Measurements from ENCODE around the gene PDGFB. TPM values are rescaled to one million over a fixed set of nuclear protein-coding genes. Genes with fewer than 3 reads are reported as not detected.

PDGFB gene
- total and polyA plus RNA-seq, 2 donors (not counting 1 experiment from before 2014, with no cell fraction given), result 0.04 TPM; not detected in 1

GRCh38 chr22:39270280-39270679, 25.5 kb upstream of the PDGFB start:
- no peak overlapping the region for H3K27ac Mint-ChIP-seq
- Histone ChIP-seq H3K9me3 (ENCODE audit: control extremely low read depth in 1 of 3, control insufficient read depth in 2 of 3, insufficient read depth in 1 of 3, low read length in 2 of 3) (peaks cover 0 to 11% (median 0%) of the 10 kb centered on the region in 3 donors), H3K9ac (ENCODE audit: low read length) (no peak overlapping the region), H3K4me2 (replicated peaks; ENCODE audit: low read depth, low read length, poor library complexity, severe bottlenecking) (no peak overlapping the region), H3K36me3 (replicated peaks in 1 of 2; ENCODE audit: control extremely low read depth in 1 of 2, control insufficient read depth in 1 of 2, extremely low read depth in 1 of 2, insufficient read depth in 2 of 2, low read length in 1 of 2) (no peaks in the 10 kb centered on the region), H3K27ac (ENCODE audit: low read length in 2 of 2) (no peak overlapping the region), H3K79me2 (ENCODE audit: control insufficient read depth, insufficient read depth, low read length) (no peaks in the 10 kb centered on the region), H2AFZ (ENCODE audit: insufficient read depth, low read depth, low read length, poor library complexity, severe bottlenecking) (no peak overlapping the region), H3K27me3 (replicated peaks in 1 of 4; ENCODE audit: control extremely low read depth in 1 of 4, control insufficient read depth in 3 of 4, insufficient read depth in 4 of 4, low read length in 3 of 4) (peaks cover 0 to 12% (median 0%) of the 10 kb centered on the region in 4 experiments), H3K4me1 (ENCODE audit: control insufficient read depth in 2 of 2, insufficient read depth in 2 of 2, low read length in 2 of 2) (peaks cover 0 to 6% of the 10 kb centered on the region in 2 donors), H3K4me3 (ENCODE audit: control extremely low read depth in 1 of 5, extremely low read depth in 1 of 5, insufficient read depth in 1 of 5, low read depth in 2 of 5, low read length in 4 of 5) (no peak overlapping the region), H4K20me1 (ENCODE audit: control insufficient read depth, insufficient read depth, low read length, poor library complexity, severe bottlenecking) (no peaks in the 10 kb centered on the region)
- no peak overlapping the region for H3K4me3 Mint-ChIP-seq
- no peaks in the 10 kb centered on the region for H3K9me3 Mint-ChIP-seq (ENCODE audit: insufficient read depth)
- no peak for TF ChIP-seq EZH2 (IDR thresholded peaks at IDR 0.05; ENCODE audit: borderline replicate concordance, insufficient read depth, low read depth, low read length, poor library complexity, severe bottlenecking)
- TF ChIP-seq, protein P1, sequence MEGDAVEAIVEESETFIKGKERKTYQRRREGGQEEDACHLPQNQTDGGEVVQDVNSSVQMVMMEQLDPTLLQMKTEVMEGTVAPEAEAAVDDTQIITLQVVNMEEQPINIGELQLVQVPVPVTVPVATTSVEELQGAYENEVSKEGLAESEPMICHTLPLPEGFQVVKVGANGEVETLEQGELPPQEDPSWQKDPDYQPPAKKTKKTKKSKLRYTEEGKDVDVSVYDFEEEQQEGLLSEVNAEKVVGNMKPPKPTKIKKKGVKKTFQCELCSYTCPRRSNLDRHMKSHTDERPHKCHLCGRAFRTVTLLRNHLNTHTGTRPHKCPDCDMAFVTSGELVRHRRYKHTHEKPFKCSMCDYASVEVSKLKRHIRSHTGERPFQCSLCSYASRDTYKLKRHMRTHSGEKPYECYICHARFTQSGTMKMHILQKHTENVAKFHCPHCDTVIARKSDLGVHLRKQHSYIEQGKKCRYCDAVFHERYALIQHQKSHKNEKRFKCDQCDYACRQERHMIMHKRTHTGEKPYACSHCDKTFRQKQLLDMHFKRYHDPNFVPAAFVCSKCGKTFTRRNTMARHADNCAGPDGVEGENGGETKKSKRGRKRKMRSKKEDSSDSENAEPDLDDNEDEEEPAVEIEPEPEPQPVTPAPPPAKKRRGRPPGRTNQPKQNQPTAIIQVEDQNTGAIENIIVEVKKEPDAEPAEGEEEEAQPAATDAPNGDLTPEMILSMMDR (IDR thresholded peaks at IDR 0.05), result no peak
- CTCF ChIA-PET, result no interaction called here
- H3K27me3 Mint-ChIP-seq, result peaks cover 6% of the 10 kb centered on the region
- intact Hi-C loops (cut with micrococcal nuclease), result no loop called here
- peaks cover 5% of the 10 kb centered on the region for H3K4me1 Mint-ChIP-seq
- POLR2A ChIA-PET, result no interaction called here
- DNase-seq (no peak), ATAC-seq (ENCODE audit: low read depth) (no peak)
- 50% methylated on average over 2 of the region's 5 CpGs for WGBS (ENCODE audit: insufficient coverage)

GRCh38 chr22:39269095-39269790, 24.5 kb upstream of the PDGFB start:
- intact Hi-C loops (cut with micrococcal nuclease), result no loop called here
- ATAC-seq (ENCODE audit: low read depth) (no peak), DNase-seq (no peak)
- no peak overlapping the region for H3K4me3 ChIP-seq (ENCODE audit: control extremely low read depth in 1 of 5, extremely low read depth in 1 of 5, insufficient read depth in 1 of 5, low read depth in 2 of 5, low read length in 4 of 5)
- no peak overlapping the region for H3K27ac ChIP-seq (ENCODE audit: low read length in 2 of 2)
- Mint-ChIP-seq H3K27me3 (peaks cover 11% of the 10 kb centered on the region), H3K4me1 (peaks cover 5% of the 10 kb centered on the region), H3K4me3 (no peak overlapping the region), H3K27ac (no peak overlapping the region), H3K9me3 (ENCODE audit: insufficient read depth) (no peaks in the 10 kb centered on the region)
- no peak overlapping the region for H3K4me2 ChIP-seq (replicated peaks; ENCODE audit: low read depth, low read length, poor library complexity, severe bottlenecking)
- CTCF ChIA-PET, result no interaction called here
- 63% methylated on average over 5 of the region's 11 CpGs for WGBS (ENCODE audit: insufficient coverage)
- H2AFZ ChIP-seq (ENCODE audit: insufficient read depth, low read depth, low read length, poor library complexity, severe bottlenecking), result no peak overlapping the region
- no peaks in the 10 kb centered on the region for H3K36me3 ChIP-seq (replicated peaks in 1 of 2; ENCODE audit: control extremely low read depth in 1 of 2, control insufficient read depth in 1 of 2, extremely low read depth in 1 of 2, insufficient read depth in 2 of 2, low read length in 1 of 2)
- no peaks in the 10 kb centered on the region for H4K20me1 ChIP-seq (ENCODE audit: control insufficient read depth, insufficient read depth, low read length, poor library complexity, severe bottlenecking)
- H3K9me3 ChIP-seq (ENCODE audit: control extremely low read depth in 1 of 3, control insufficient read depth in 2 of 3, insufficient read depth in 1 of 3, low read length in 2 of 3), result peaks cover 0 to 14% (median 0%) of the 10 kb centered on the region in 3 donors
- POLR2A ChIA-PET, result no interaction called here
- H3K9ac ChIP-seq (ENCODE audit: low read length), result no peak overlapping the region
- TF ChIP-seq, protein P1 (IDR thresholded peaks at IDR 0.05), result no peak
- TF ChIP-seq EZH2 (IDR thresholded peaks at IDR 0.05; ENCODE audit: borderline replicate concordance, insufficient read depth, low read depth, low read length, poor library complexity, severe bottlenecking), result no peak
- H3K79me2 ChIP-seq (ENCODE audit: control insufficient read depth, insufficient read depth, low read length), result no peaks in the 10 kb centered on the region
- H3K4me1 ChIP-seq (ENCODE audit: control insufficient read depth in 2 of 2, insufficient read depth in 2 of 2, low read length in 2 of 2), result peaks cover 0 to 6% of the 10 kb centered on the region in 2 donors
- H3K27me3 ChIP-seq (replicated peaks in 1 of 4; ENCODE audit: control extremely low read depth in 1 of 4, control insufficient read depth in 3 of 4, insufficient read depth in 4 of 4, low read length in 3 of 4), result peaks cover 0 to 14% (median 0%) of the 10 kb centered on the region in 4 experiments

Data from B cell (primary cell).